Ishikawa (cell line): ENCODE measurements around the gene KLHL24.

Experiments used
- CEBPB ChIP-seq: IDR thresholded peaks from 2 replicates; pipeline ENCODE4 v1.6.1; 2012
- CREB1 ChIP-seq: IDR thresholded peaks from 2 replicates; pipeline ENCODE4 v1.6.1; 2012; ENCODE audit warnings: low read depth
- EGR1 ChIP-seq: IDR thresholded peaks from 2 replicates; pipeline ENCODE4 v1.6.1; 2012
- EP300 ChIP-seq: IDR thresholded peaks from 2 replicates; pipeline ENCODE4 v1.6.1; 2012; ENCODE audit warnings: borderline replicate concordance
- MAX ChIP-seq: IDR thresholded peaks from 2 replicates; pipeline ENCODE4 v1.6.1; 2012
- RAD21 ChIP-seq: IDR thresholded peaks from 2 replicates; pipeline ENCODE4 v1.6.1; 2012; ENCODE audit warnings: low read depth
- REST ChIP-seq: IDR thresholded peaks from 2 replicates; pipeline ENCODE4 v1.6.1; 2012; ENCODE audit warnings: low read depth, mild to moderate bottlenecking
- TAF1 ChIP-seq: IDR thresholded peaks from 2 replicates; pipeline ENCODE4 v1.6.1; 2012; ENCODE audit warnings: low read depth, mild to moderate bottlenecking
- TCF12 ChIP-seq: IDR thresholded peaks from 2 replicates; pipeline ENCODE4 v1.6.1; 2012; ENCODE audit warnings: low read depth
- TEAD4 ChIP-seq: IDR thresholded peaks from 2 replicates; pipeline ENCODE4 v1.6.1; 2012
- USF1 ChIP-seq: IDR thresholded peaks from 2 replicates; pipeline ENCODE4 v1.6.1; 2012
- YY1 ChIP-seq: IDR thresholded peaks from 2 replicates; pipeline ENCODE4 v1.6.1; 2012; ENCODE audit warnings: low read depth

- no peak for TF ChIP-seq CREB1
- no peak for TF ChIP-seq REST
- no peak for TF ChIP-seq RAD21
- TF ChIP-seq CEBPB, result no peak
- no peak for TF ChIP-seq TAF1
- TF ChIP-seq YY1, result no peak
- TF ChIP-seq MAX, result no peak
- TF ChIP-seq EP300, result no peak
- TF ChIP-seq EGR1, result no peak
- TF ChIP-seq TCF12, result no peak
- TF ChIP-seq USF1, result no peak
- TF ChIP-seq TEAD4, result no peak
Observed at GRCh38 chr3:183695569-183696364, 60.3 kb downstream of the KLHL24 start.
